DOHH2 (cell line): ENCODE measurements around the gene TAF1B.

Source experiments
- CTCF ChIP-seq: fragments of 200-600 bp; sonication (generic); IDR thresholded peaks from one replicate; pipeline ENCODE4 v1.5.1; 2014; ENCODE audit warnings: antibody characterized with exemption, mild to moderate bottlenecking, low read depth, low read length; ENCODE audit not compliant: poor library complexity, severe bottlenecking
- EZH2phosphoT487 ChIP-seq: fragments of 200-600 bp; sonication (generic); IDR thresholded peaks from 2 replicates; pipeline ENCODE4 v1.6.1; 2017; ENCODE audit warnings: borderline replicate concordance, mild to moderate bottlenecking, antibody characterized with exemption, low read length, moderate library complexity, mixed read lengths

- TF ChIP-seq CTCF, result no peak
- TF ChIP-seq EZH2phosphoT487, result no peak
These were observed 128.6 kb downstream of the TAF1B start for GRCh38 chr2:9971890-9972289.
